Lung (tissue), 16 donors: ENCODE results near the gene DDX19B. TPM values are rescaled to one million over a fixed set of nuclear protein-coding genes. Genes with fewer than 3 reads are reported as not detected.
"Not testable (repeated sequence)": the region's sequence is repeated elsewhere in the genome, so short reads cannot be mapped to it uniquely, and the experiment has no call there.

Source experiments
- ATAC-seq: fragments of 200-7000 bp; cut with Tn5 transposase; one replicate; pipeline ENCODE4 v1.9.1; 2020; ENCODE audit warnings: moderate number of reproducible peaks; ENCODE audit not compliant: insufficient read depth, low FRiP score
- DNase-seq, 3 donors: peaks; one replicate each; pipeline ENCODE4 v3.0.0-alpha.2; 2013 to 2017
- H3K27ac ChIP-seq, 2 donors: one replicate each; pipeline ENCODE4 v1.5.1; 2013; ENCODE audit warnings: mild to moderate bottlenecking in 2 of 2, moderate library complexity in 2 of 2, control low read depth in 1 of 2, inconsistent platforms in 1 of 2, low read depth in 1 of 2, low read length in 1 of 2
- H3K27me3 ChIP-seq, 3 donors: one replicate each; pipeline ENCODE4 v1.5.1; 2013; ENCODE audit warnings: low read length in 2 of 3; ENCODE audit not compliant: control insufficient read depth in 3 of 3, insufficient read depth in 3 of 3
- H3K36me3 ChIP-seq, 4 donors: one replicate each; pipeline ENCODE4 v1.5.1; 2013; ENCODE audit warnings: low read length in 4 of 4, mild to moderate bottlenecking in 1 of 4, moderate library complexity in 1 of 4; ENCODE audit not compliant: control insufficient read depth in 4 of 4, insufficient read depth in 4 of 4
- H3K4me1 ChIP-seq, 5 donors: one replicate each; pipeline ENCODE4 v1.5.1; 2013; ENCODE audit warnings: low read length in 5 of 5, mild to moderate bottlenecking in 2 of 5, moderate library complexity in 1 of 5; ENCODE audit not compliant: control insufficient read depth in 5 of 5, insufficient read depth in 5 of 5
- H3K4me3 ChIP-seq: one replicate; pipeline ENCODE4 v1.5.1; 2013; ENCODE audit warnings: mild to moderate bottlenecking, control low read depth, moderate library complexity
- H3K9ac ChIP-seq, 2 donors: one replicate each; pipeline ENCODE4 v1.5.1; 2013; ENCODE audit warnings: low read length in 2 of 2, control low read depth in 1 of 2; ENCODE audit not compliant: insufficient read depth in 1 of 2
- H3K9me3 ChIP-seq, 4 donors: one replicate each; pipeline ENCODE4 v1.5.1; 2013; ENCODE audit warnings: low read length in 3 of 4, mild to moderate bottlenecking in 1 of 4, moderate library complexity in 1 of 4; ENCODE audit not compliant: control insufficient read depth in 4 of 4, insufficient read depth in 3 of 4
- WGBS, 2 donors: extraction: QIAGEN DNeasy Blood & Tissue Kit; methylation state at CpG; one replicate each; pipeline ENCODE4 v1.1.7; 2013; 5-methylcytosine and 5-hydroxymethylcytosine counted together
- long read RNA-seq, 5 donors: transcript quantifications; one replicate each; lab custom pipeline, GENCODE V29; 2026
- polyA plus RNA-seq, 2 donors: library from polyadenylated mRNA; stranded (reverse); fragments of 200-250 nt; gene quantifications; one replicate each; pipeline ENCODE4 v1.2.1, GENCODE V29; 2013
- total RNA-seq, 2 donors: library from RNA; depleted of rRNA in 1 of 2; stranded (reverse); fragments of >200 nt in 1 of 2; gene quantifications; one replicate each; pipeline ENCODE4 v1.2.1, GENCODE V29; 2014 to 2021
- TF ChIP-seq, protein P1 (sequence below): IDR thresholded peaks from 2 replicates; pipeline ENCODE4 v1.5.1; 2012; ENCODE audit warnings: mild to moderate bottlenecking; ENCODE audit errors: control extremely low read depth, extremely low read depth
- donor health status: control.
- donor health status: control.
- donor health status: Bipolar disorder and iron deficiency.
- donor health status: healthy.
- donor health status: DM: yes; HTN: yes; CAD: no.

DDX19B gene
- total RNA-seq = 10 to 100 TPM; 27.1 to 27.2 TPM
- 10 to 100 TPM; 23.2 to 32.7 TPM for polyA plus RNA-seq
- long read RNA-seq, donor 1, transcript DDX19B-201 (12 exons, 3,386 nt) = major isoform, 8 of 8 reads
- long read RNA-seq, donor 1, partial matches to known transcripts = 0 of 8 reads
- long read RNA-seq, donor 1, other reads (novel, unspliced or antisense) = 0 of 8 reads
- long read RNA-seq, donor 2, partial matches to known transcripts = 0 of 2 reads
- long read RNA-seq, donor 2, other reads (novel, unspliced or antisense) = 0 of 2 reads
- long read RNA-seq, donor 3, partial matches to known transcripts = 0 of 3 reads
- long read RNA-seq, donor 3, other reads (novel, unspliced or antisense) = 0 of 3 reads
- long read RNA-seq, donor 4, partial matches to known transcripts = 0 of 1 reads
- long read RNA-seq, donor 4, other reads (novel, unspliced or antisense) = 0 of 1 reads
- long read RNA-seq, donor 5, transcript DDX19B-201 (12 exons, 3,386 nt) = major isoform, 8 of 18 reads
- long read RNA-seq, donor 5, partial matches to known transcripts = 6 of 18 reads
- long read RNA-seq, donor 5, other reads (novel, unspliced or antisense) = 0 of 18 reads

DNA sequence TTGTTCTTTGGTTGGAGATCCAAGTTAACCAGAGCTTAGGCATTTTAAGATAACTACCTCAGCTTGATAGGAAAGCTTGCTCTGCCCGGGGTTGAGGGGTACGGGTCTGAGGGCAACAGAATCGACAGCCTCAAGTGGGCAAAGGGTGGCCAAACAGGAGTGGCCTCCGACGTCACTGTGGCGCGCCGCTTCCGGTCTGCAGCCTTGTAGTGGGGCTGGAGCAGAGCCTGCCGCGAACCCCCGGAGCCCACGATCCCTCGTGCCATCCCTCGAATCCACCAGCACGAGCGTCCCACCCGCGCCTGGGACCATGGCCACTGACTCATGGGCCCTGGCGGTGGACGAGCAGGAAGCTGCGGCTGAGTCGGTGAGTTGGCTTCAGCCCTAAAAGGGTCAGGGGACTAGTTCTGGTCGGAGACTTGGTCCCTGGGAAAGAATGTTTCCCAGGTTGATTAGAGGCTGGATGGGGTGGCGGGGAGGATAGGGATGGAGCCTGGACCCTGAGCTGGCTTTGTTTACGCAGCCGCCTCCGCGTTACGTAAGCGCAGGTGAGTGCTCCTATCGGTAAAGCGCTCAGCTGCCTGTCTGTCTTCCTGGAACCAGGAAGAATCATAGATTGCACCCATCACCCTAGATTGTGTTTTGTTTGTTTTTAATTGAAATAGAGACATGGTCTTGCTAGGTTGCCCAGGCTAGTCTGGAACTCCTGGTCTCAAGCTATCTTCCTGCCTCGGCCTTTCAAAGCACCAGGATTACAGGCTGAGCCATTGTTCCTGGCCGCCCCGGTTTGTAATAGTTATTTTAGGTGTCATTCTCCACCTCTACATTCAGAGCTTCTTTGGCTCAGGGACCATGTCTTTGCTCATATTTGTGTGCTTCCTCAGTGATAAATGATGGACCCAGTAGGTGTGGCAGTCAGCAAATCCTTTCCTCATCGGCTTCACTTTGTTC, at the start of gene DDX19B:
DDX19B (plus strand) TSS at position 199 of the 951 bp plus-strand sequence; CDS start at position 311, 112 bp downstream.
- H3K4me3 ChIP-seq = peak within 1 kb of the TSS; percentile 86
- 1% methylated on average over 37 of the region's 37 CpGs for WGBS, 2 donors
- DNase-seq = peak; percentile 87 to 89 (median 89)
- H3K27ac ChIP-seq = peak within 1 kb of the TSS; percentile 95 to 98
- H3K36me3 ChIP-seq = peaks cover 0 to 4% (median 0%) of the 10 kb centered on the region in 4 donors
- no peaks in the 10 kb centered on the region for H3K27me3 ChIP-seq
- peak within 1 kb of the TSS; percentile 97 to 99 for H3K9ac ChIP-seq
- TF ChIP-seq, protein P1, sequence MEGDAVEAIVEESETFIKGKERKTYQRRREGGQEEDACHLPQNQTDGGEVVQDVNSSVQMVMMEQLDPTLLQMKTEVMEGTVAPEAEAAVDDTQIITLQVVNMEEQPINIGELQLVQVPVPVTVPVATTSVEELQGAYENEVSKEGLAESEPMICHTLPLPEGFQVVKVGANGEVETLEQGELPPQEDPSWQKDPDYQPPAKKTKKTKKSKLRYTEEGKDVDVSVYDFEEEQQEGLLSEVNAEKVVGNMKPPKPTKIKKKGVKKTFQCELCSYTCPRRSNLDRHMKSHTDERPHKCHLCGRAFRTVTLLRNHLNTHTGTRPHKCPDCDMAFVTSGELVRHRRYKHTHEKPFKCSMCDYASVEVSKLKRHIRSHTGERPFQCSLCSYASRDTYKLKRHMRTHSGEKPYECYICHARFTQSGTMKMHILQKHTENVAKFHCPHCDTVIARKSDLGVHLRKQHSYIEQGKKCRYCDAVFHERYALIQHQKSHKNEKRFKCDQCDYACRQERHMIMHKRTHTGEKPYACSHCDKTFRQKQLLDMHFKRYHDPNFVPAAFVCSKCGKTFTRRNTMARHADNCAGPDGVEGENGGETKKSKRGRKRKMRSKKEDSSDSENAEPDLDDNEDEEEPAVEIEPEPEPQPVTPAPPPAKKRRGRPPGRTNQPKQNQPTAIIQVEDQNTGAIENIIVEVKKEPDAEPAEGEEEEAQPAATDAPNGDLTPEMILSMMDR = no peak
- peaks cover 0 to 11% (median 0%) of the 10 kb centered on the region in 5 donors for H3K4me1 ChIP-seq
- peak; percentile 90 for ATAC-seq
- H3K9me3 ChIP-seq = peaks cover 0 to 5% (median 1%) of the 10 kb centered on the region in 4 donors

DNA sequence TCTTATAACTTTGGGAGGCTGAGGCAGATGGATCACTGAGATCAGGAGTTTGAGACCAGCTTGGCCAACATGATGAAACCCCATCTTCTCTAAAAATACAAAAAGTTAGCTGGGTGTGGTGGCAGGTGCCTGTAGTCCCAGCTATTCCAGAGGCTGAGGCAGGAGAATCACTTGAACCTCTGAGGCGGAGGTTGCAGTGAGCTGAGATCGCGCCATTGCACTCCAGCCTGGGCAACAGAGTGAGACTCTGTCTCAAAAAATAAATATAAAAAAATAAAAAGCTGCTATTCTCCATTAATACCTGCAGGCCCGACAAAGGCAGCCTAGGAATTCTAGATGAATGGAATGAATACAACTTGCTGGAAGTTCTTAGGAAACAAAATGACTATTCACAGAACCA, 49.3 kb upstream of the DDX19B start:
- not testable (repeated sequence) for ATAC-seq, H3K4me3 ChIP-seq, H3K27ac ChIP-seq, H3K9me3 ChIP-seq, H3K27me3 ChIP-seq, H3K9ac ChIP-seq, DNase-seq
- WGBS, 2 donors = 80 to 89% methylated on average over 4 of the region's 4 CpGs
- H3K4me1 ChIP-seq = peaks cover 0 to 13% (median 0%) of the 10 kb centered on the region in 5 donors
- peaks cover 0 to 23% (median 12%) of the 10 kb centered on the region in 4 donors for H3K36me3 ChIP-seq

DNA sequence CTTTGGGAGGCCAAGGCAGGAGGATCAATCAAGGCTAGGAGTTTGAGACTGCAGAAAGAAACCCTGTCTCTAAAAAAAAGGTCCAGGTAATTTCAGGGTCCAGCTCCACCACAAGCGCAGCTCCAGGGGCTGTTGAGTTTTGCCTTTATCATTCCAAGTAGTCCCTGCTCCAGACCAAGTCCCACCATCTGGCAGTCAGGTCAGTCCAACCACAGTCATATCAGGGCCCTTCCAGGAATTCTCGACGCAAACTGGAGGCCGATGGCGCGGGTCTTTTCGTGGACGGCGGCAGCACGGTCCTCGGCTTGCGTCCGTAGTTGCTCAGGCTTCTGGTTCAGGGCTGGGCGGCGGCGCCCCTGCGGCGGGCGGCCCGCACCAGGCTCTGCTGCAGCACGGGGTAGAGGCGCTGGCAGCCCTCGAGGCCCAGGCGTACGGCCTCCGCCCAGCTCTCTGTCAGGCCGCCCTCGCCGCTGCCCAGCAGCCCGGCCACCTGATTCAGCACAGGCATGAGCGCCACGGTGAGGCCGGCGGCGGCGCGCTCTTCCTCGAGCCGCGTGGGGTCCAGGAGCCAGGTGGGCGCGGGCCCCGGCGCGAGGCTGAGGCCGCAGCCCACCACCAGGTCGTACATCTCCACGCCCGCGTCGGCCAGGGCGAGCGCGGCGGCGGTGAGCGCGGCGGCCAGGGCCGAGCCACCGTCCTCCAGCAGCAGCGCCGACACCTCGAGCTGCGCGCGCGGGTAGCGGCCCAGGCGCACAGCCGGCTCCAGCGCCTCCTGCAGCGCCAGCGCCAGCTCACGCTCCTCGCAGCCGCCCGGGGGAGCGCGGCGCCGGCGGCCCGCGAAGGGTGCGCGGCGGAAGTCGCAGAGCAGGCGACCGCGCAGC, 48.0 kb upstream of the DDX19B start:
- Histone ChIP-seq H3K4me1 (peaks cover 0 to 13% (median 0%) of the 10 kb centered on the region in 5 donors), H3K9me3 (no peaks in the 10 kb centered on the region), H3K36me3 (peaks cover 6 to 32% (median 17%) of the 10 kb centered on the region in 4 donors), H3K4me3 (peak overlapping the region; percentile 84), H3K9ac (peak overlapping the region in 1 of 2 donors; percentile 11), H3K27ac (peak overlapping the region; percentile 79 to 90), H3K27me3 (no peaks in the 10 kb centered on the region)
- ATAC-seq (peak; percentile 38), DNase-seq (peak; percentile 6 to 44 (median 37))
- TF ChIP-seq, protein P1 = no peak
- 1% methylated on average over 58 to 92 of the region's 92 CpGs for WGBS, 2 donors
